Measurements from ENCODE around the gene TMED1. TPM values are rescaled to one million over a fixed set of nuclear protein-coding genes. Genes with fewer than 3 reads are reported as not detected.

Gene TMED1
- total and polyA plus RNA-seq, 2 of the 13 experiments (the other 11 are each of a cell fraction or from before 2014, with no cell fraction given) = 48.3 to 51.8 TPM

DNA sequence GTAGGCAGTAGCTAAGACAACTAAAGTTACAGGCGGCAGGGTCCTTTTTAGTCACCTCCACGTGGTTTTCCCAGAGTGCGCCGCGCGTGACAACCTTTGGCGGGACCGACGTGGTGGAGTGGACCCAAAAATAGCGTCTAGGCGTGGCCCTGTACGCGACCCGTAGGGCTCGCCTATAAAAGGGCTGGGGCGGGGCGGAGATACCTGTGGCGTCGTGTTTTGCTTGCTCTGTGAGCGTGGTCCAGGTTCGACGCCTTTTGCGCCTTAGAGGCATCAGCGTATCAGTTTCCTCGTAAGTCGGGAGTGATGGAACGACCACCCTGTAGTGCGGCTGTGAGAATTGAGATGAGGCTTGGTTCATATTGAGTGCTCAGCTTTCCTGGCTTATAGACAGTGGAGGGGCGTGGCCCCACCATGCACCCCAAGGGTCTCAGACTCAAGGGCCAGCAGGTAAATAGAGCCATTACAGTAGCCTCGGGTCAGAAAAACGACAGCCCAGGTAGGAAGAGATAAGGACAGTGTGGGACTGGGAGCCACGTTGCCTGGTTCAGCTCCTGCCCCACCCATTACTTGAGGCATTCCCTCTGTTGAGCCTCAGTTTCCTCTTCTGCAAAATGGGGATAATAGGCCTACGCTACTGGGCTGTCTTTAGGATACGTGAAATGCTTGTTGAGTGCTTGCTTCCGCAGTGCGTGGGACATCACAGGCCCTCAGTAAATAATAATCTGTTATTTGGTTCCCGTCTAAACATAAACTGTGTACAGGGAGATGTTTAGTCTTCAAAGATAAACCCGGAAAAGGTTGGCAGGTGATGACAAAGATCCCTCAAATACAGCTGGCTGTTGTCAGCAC, 693 bp upstream of the TMED1 start (continued):
- TF ChIP-seq ZSCAN21 (CRISPR knock-in tag; IDR thresholded peaks at IDR 0.05; ENCODE audit: borderline replicate concordance) (peak; percentile 56; the same call in 1 of the 2 replicates), CHD4 (IDR thresholded peaks at IDR 0.05; ENCODE audit: borderline replicate concordance, low read length) (peak; percentile 76; the same call in 1 of the 2 replicates), ZKSCAN1 (IDR thresholded peaks at IDR 0.05; ENCODE audit: low read length) (no peak), HDAC2 (CRISPR knock-in tag; IDR thresholded peaks at IDR 0.05) (peak; percentile 27; the same call in 1 of the 2 replicates), GMEB1 (CRISPR knock-in tag; IDR thresholded peaks at IDR 0.05; ENCODE audit: borderline replicate concordance) (peak; percentile 78), ZNF709 (CRISPR knock-in tag; IDR thresholded peaks at IDR 0.05) (peak; percentile 28), ZIK1 (CRISPR knock-in tag; IDR thresholded peaks at IDR 0.05; ENCODE audit: borderline replicate concordance, low read depth) (peak; percentile 70; the same call in 1 of the 2 replicates), ZNF274 (CRISPR knock-in tag; IDR thresholded peaks at IDR 0.05) (peak; percentile 93), PHF21A (CRISPR knock-in tag; IDR thresholded peaks at IDR 0.05) (0 out of 2 replicates have a peak, but pooled peaks have one; percentile 53), ZNF317 (CRISPR knock-in tag; IDR thresholded peaks at IDR 0.05) (peak; percentile 12; the same call in 1 of the 2 replicates), PAF1 (CRISPR knock-in tag; IDR thresholded peaks at IDR 0.05) (no peak), ZNF12 (CRISPR knock-in tag; IDR thresholded peaks at IDR 0.05) (peak; percentile 30; the same call in 1 of the 2 replicates), RFXAP (CRISPR knock-in tag; IDR thresholded peaks at IDR 0.05; ENCODE audit: borderline replicate concordance) (0 out of 2 replicates have a peak, but pooled peaks have one; percentile 5), PATZ1 (CRISPR knock-in tag; IDR thresholded peaks at IDR 0.05) (no peak), CBX5 (CRISPR knock-in tag; IDR thresholded peaks at IDR 0.05; ENCODE audit: borderline replicate concordance) (peak; percentile 46; the same call in 1 of the 2 replicates)
- TF ChIP-seq, protein P1, sequence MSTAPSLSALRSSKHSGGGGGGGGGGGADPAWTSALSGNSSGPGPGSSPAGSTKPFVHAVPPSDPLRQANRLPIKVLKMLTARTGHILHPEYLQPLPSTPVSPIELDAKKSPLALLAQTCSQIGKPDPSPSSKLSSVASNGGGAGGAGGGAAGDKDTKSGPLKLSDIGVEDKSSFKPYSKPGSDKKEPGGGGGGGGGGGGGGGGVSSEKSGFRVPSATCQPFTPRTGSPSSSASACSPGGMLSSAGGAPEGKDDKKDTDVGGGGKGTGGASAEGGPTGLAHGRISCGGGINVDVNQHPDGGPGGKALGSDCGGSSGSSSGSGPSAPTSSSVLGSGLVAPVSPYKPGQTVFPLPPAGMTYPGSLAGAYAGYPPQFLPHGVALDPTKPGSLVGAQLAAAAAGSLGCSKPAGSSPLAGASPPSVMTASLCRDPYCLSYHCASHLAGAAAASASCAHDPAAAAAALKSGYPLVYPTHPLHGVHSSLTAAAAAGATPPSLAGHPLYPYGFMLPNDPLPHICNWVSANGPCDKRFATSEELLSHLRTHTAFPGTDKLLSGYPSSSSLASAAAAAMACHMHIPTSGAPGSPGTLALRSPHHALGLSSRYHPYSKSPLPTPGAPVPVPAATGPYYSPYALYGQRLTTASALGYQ (CRISPR knock-in tag; IDR thresholded peaks at IDR 0.05) = 0 out of 2 replicates have a peak, but pooled peaks have one; percentile 31
- TF ChIP-seq, protein P2, sequence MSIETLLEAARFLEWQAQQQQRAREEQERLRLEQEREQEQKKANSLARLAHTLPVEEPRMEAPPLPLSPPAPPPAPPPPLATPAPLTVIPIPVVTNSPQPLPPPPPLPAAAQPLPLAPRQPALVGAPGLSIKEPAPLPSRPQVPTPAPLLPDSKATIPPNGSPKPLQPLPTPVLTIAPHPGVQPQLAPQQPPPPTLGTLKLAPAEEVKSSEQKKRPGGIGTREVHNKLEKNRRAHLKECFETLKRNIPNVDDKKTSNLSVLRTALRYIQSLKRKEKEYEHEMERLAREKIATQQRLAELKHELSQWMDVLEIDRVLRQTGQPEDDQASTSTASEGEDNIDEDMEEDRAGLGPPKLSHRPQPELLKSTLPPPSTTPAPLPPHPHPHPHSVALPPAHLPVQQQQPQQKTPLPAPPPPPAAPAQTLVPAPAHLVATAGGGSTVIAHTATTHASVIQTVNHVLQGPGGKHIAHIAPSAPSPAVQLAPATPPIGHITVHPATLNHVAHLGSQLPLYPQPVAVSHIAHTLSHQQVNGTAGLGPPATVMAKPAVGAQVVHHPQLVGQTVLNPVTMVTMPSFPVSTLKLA (IDR thresholded peaks at IDR 0.05) = peak; percentile 39; the same call in 1 of the 2 replicates
